Measurements from ENCODE around the gene TET3.

TET3 gene

DNA sequence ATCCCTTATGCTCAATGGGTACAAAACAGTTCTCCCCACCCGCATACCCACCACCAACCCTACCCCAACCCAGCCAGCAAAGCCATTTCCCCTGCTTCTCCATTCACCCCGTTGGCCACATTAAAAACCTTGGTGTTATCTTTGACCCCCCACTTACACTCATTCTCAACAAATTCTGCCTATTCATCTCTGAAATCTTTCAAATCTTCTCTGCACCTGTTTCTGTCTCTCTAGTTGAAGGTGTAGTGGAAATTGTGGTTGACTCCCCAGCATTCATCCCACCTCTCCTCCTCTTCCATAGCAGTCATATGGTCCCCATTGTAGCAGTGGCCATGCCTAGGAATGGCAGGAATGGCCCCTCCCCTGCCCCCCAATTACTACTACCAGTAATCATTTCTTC is 20.5 kb upstream of the TET3 start:
- DNase-seq (ENCODE audit: low read depth), result no peak

- no peak for DNase-seq (ENCODE audit: low read depth)
Observed at GRCh38 chr2:73965053-73965452, 19.7 kb upstream of the TET3 start.

- no peak for DNase-seq (ENCODE audit: low read depth)
Observed at GRCh38 chr2:73968357-73968937, 16.3 kb upstream of the TET3 start.

- DNase-seq (ENCODE audit: low read depth), result no peak
Observed at GRCh38 chr2:73969356-73969755, 15.4 kb upstream of the TET3 start.

GRCh38 chr2:73970141-73970803 is 14.4 kb upstream of the TET3 start:
- DNase-seq (ENCODE audit: low read depth), result no peak

DNA sequence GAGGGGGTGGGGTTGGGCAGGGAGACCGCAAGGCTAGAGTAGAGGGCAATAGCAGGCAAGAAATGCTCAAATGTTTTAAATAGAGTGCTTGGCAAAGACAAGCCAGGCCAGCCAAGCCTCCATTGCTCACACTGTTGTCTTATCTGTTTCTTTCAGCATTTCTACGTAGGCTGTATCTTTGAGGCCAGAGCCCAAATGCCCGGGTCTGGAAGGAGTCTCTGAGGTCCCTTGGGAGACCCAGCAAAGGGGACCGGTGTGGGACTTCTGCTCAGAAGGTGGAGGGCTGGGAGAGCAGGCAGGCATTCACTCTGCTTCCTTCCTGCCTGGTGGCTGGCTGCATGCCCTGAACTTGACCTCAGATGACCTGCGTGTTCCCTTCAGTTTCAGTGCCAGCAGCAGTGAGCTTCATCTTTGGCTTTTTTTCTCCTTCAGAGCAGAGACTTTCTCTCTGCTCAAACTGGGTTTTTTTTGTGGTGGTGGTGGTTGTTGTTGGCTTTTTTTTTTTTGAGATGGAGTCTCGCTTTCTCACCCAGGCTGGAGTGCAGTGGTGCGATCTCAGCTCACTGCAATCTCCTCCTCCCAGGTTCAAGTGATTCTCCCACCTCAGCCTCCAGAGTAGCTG is 13.7 kb upstream of the TET3 start:
- DNase-seq (ENCODE audit: low read depth), result peak; percentile 85

GRCh38 chr2:73971722-73972121 is 13.0 kb upstream of the TET3 start:
- no peak for DNase-seq (ENCODE audit: low read depth)

DNA sequence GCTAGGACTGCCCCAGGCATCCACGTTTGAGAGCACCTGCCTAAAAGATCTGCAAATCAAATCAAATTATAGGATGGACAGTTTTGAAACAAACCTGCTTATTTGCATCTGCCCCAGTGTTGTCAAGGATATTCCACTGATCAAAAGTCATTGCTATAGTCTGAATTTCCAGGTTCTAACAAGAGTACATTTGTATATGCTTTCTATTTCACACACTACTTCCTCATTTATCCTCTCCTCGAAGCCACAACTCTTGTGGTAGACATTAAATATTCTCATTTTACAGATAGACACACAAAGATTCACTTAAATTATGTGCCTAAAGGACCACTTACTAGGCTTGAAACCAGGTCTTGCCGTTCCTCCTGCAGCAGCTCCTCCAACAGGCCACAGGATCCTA is 11.9 kb upstream of the TET3 start:
- DNase-seq (ENCODE audit: low read depth), result no peak

GRCh38 chr2:73975731-73976130 is 9.0 kb upstream of the TET3 start:
- DNase-seq (ENCODE audit: low read depth), result no peak

- no peak for DNase-seq (ENCODE audit: low read depth)
Observed at GRCh38 chr2:73976803-73977202, 7.9 kb upstream of the TET3 start.

DNA sequence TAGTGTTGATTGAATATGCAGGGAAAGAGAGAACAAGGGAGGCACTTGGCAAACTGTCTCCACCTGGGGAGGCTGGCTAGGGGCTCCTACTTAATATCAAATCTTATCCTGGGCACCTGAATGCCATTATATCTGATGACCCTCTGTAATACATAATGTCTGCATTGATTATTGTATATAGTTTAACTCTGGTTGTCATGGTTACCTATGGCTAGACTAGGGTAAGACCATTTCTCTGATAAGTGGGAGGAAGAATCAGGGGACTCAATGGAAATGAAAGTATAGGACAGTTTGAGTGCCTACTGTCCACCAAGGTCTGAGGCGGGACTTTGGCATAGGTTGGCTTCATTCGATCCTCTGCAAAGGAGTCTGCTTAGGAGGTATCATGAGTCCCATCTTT is 7.2 kb upstream of the TET3 start:
- no peak for DNase-seq (ENCODE audit: low read depth)

DNA sequence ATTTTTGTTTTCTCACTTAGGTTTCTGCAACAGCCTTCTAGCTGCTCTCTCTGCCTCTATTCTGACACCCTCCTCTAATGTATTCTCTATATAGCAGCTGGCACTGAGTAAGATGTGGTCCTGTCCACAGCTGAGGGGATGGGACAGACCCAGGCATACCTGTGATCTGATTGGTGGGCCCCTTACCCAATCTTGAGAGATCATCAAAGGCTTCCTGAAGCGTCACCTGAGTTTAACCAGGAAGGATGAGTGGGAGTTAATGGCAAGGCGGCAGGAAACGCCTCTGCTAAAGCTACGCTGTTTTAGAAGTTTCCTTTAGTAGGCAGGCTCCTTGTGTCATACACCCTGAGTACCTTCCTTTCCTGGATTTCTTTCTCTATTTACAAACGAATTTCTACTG is 5.7 kb upstream of the TET3 start:
- DNase-seq (ENCODE audit: low read depth), result no peak

- no peak for DNase-seq (ENCODE audit: low read depth)
Observed at GRCh38 chr2:73979686-73980085, 5.0 kb upstream of the TET3 start.

DNA sequence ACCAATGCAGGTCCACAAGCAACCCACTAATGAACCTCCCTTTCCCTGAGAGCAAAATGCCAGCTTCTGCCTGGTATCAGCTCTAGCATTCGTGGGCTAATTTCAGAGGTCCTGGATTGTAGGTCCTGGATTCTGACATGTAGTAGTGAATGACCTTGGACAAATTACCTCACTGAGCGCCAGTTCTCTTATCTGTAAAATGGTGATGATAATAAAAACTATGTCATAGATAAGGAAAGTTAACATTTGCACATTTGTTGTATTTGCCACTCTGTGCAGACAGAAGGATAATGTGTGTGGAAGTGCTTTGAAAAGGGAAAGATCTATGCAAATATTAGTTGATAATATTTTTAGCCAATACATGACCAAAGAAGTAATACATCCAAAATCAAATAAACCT is 4.1 kb upstream of the TET3 start:
- no peak for DNase-seq (ENCODE audit: low read depth)

GRCh38 chr2:73981081-73982001 is 3.4 kb upstream of the TET3 start:
- peak; percentile 55 for DNase-seq (ENCODE audit: low read depth)

DNA sequence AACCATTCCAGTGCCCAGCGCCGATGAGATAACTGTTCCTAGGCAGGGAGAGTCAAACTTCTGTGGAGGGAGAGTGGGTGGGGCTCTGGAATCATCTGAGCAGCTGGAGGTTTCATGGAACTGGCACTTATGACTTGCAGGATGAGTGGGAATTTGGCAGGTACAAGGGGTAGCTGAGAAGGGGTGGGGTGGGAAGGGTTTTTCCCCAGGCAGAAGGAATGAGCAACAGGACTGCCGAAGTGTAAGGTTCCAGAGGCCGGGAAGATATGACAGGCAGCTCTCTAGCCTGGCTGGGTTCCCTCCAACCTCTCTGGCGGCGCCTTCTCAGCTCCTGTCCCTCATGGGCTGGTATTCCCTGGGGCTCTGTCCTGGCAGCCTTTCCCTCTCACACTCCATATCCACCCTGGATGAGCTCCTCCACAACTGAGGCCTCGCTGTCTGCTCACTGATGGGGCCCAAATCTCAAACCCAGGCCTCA is 2.5 kb upstream of the TET3 start:
- no peak for DNase-seq (ENCODE audit: low read depth)

GRCh38 chr2:73983322-73984202 is 1.1 kb upstream of the TET3 start:
- peak; percentile 34 for DNase-seq (ENCODE audit: low read depth)

DNA sequence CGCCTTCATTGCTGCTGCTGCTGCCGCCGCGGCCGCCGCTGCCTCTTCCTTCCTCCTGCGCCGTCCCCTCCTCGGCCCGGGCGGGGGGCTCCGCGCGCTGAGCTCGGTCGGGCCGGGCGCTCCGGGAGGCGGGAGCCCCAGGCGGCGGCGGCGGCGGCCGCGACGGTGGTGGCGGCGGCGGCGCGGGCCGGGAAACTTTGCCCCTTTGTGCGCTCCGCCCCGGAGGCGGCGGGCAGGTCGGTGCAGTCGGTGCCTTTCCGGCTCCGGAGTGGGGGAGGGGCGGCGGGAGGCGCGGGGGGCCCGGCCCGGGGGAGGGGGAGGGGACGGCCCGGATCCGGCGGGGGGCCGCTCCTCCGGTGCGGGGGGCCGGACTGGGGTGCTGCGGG is 205 bp downstream of the TET3 start:
- DNase-seq (ENCODE audit: low read depth), result peak; percentile 50

- DNase-seq (ENCODE audit: low read depth), result no peak
Observed at GRCh38 chr2:73985308-73986084, 786 bp downstream of the TET3 start.

- DNase-seq (ENCODE audit: low read depth), result no peak
Observed at GRCh38 chr2:73986085-73986681, 1.5 kb downstream of the TET3 start.
